RWPE2 (cell line): ENCODE results near the gene AFAP1.
"Not testable (repeated sequence)": the region's sequence is repeated elsewhere in the genome, so short reads cannot be mapped to it uniquely, and the experiment has no call there.

ENCODE experiments used
- ATAC-seq: fragments of 200-7000 bp; cut with Tn5 transposase; 3 replicates; pipeline ENCODE4 v1.9.1; 2021; ENCODE audit warnings: low read depth
- DNase-seq: peaks from one replicate; pipeline ENCODE4 v3.0.0-alpha.2; 2020; ENCODE audit warnings: low spot score
- H3K27ac ChIP-seq: fragments of 450-650 bp; 2 replicates; pipeline ENCODE4 v1.5.1; 2017; ENCODE audit warnings: mild to moderate bottlenecking; ENCODE audit not compliant: poor library complexity, severe bottlenecking
- H3K27me3 ChIP-seq: fragments of 250-450 bp; sonication (Bioruptor Pico); 2 replicates; pipeline ENCODE4 v1.5.1; 2021; ENCODE audit warnings: mild to moderate bottlenecking, moderate library complexity; ENCODE audit not compliant: insufficient read depth, poor library complexity, severe bottlenecking
- H3K36me3 ChIP-seq: fragments of 250-450 bp; sonication (Bioruptor Pico); 2 replicates; pipeline ENCODE4 v1.5.1; 2020; ENCODE audit warnings: low read depth, mild to moderate bottlenecking, moderate library complexity
- H3K4me1 ChIP-seq: fragments of 250-450 bp; sonication (Bioruptor Pico); 2 replicates; pipeline ENCODE4 v1.5.1; 2021; ENCODE audit warnings: mild to moderate bottlenecking, moderate library complexity; ENCODE audit not compliant: insufficient read depth, poor library complexity, severe bottlenecking
- H3K4me3 ChIP-seq: fragments of 250-450 bp; sonication (Bioruptor Pico); 2 replicates; pipeline ENCODE4 v1.5.1; 2021; ENCODE audit warnings: mild to moderate bottlenecking, moderate library complexity; ENCODE audit not compliant: severe bottlenecking
- H3K9me3 ChIP-seq: fragments of 250-450 bp; sonication (Bioruptor Pico); 2 replicates; pipeline ENCODE4 v1.5.1; 2021; ENCODE audit warnings: mild to moderate bottlenecking, moderate library complexity; ENCODE audit not compliant: severe bottlenecking
- CTCF ChIP-seq: fragments of 450-650 bp; IDR thresholded peaks from one replicate; pipeline ENCODE4 v1.5.1; 2017; ENCODE audit warnings: mild to moderate bottlenecking, moderate library complexity; ENCODE audit not compliant: poor library complexity, severe bottlenecking

AFAP1 gene

GRCh38 chr4:7947927-7948326 is 8.3 kb upstream of the AFAP1 start:
- H3K36me3 ChIP-seq, result no peaks in the 10 kb centered on the region
- ATAC-seq (no peak), DNase-seq (no peak)
- no peaks in the 10 kb centered on the region for H3K27me3 ChIP-seq
- H3K9me3 ChIP-seq, result peaks cover 6% of the 10 kb centered on the region
- TF ChIP-seq CTCF, result no peak
- H3K4me3 ChIP-seq, result no peak overlapping the region
- no peaks in the 10 kb centered on the region for H3K4me1 ChIP-seq
- no peak overlapping the region for H3K27ac ChIP-seq

GRCh38 chr4:7945709-7946380 is 6.2 kb upstream of the AFAP1 start:
- DNase-seq, result no peak
- Histone ChIP-seq H3K27me3 (no peaks in the 10 kb centered on the region), H3K27ac (no peak overlapping the region), H3K36me3 (no peaks in the 10 kb centered on the region), H3K4me3 (no peak overlapping the region), H3K9me3 (no peaks in the 10 kb centered on the region), H3K4me1 (peaks cover 6% of the 10 kb centered on the region)
- ATAC-seq, result no peak
- TF ChIP-seq CTCF, result no peak

- no peaks in the 10 kb centered on the region for H3K27me3 ChIP-seq
- no peaks in the 10 kb centered on the region for H3K36me3 ChIP-seq
- H3K27ac ChIP-seq, result no peak overlapping the region
- ATAC-seq (no peak), DNase-seq (no peak)
- peaks cover 8% of the 10 kb centered on the region for H3K4me1 ChIP-seq
- H3K9me3 ChIP-seq, result no peaks in the 10 kb centered on the region
- no peak overlapping the region for H3K4me3 ChIP-seq
- no peak for TF ChIP-seq CTCF
These were observed 5.0 kb upstream of the AFAP1 start for GRCh38 chr4:7944599-7945220.

GRCh38 chr4:7943688-7944087 is 4.0 kb upstream of the AFAP1 start:
- not testable (repeated sequence) for H3K9me3 ChIP-seq, ATAC-seq, DNase-seq, H3K27me3 ChIP-seq, H3K4me3 ChIP-seq, H3K27ac ChIP-seq, H3K36me3 ChIP-seq, H3K4me1 ChIP-seq

- ATAC-seq (no peak), DNase-seq (no peak)
- no peak overlapping the region for H3K4me3 ChIP-seq
- peaks cover 8% of the 10 kb centered on the region for H3K4me1 ChIP-seq
- H3K27me3 ChIP-seq, result no peaks in the 10 kb centered on the region
- H3K9me3 ChIP-seq, result no peaks in the 10 kb centered on the region
- H3K27ac ChIP-seq, result no peak overlapping the region
- H3K36me3 ChIP-seq, result no peaks in the 10 kb centered on the region
- TF ChIP-seq CTCF, result no peak
These were observed 3.5 kb upstream of the AFAP1 start for GRCh38 chr4:7943211-7943610.
